Endothelial cell of umbilical vein (primary cell): Measurements from ENCODE around the gene AP4M1. TPM values are rescaled to one million over a fixed set of nuclear protein-coding genes. Genes with fewer than 3 reads are reported as not detected.

Source experiments
- BruUV-seq: library from RNA; stranded (reverse); fragments of 400-500 nt; replicated peaks from 2 replicates; lab custom pipeline; 2021; lab: Mats Ljungman, UMichigan
- CTCF ChIA-PET: fragments of 300-600, 350-600 bp; sonication (Branson Sonifier 250); formaldehyde crosslinking; loops from one replicate; lab custom pipeline; 2021; ENCODE audit warnings: antibody characterized with exemption, inconsistent platforms; lab: Charles Lee
- POLR2A ChIA-PET: fragments of 300-600, 350-600 bp; sonication (Branson Sonifier 250); formaldehyde crosslinking; loops from one replicate; lab custom pipeline; 2021; ENCODE audit warnings: antibody characterized with exemption, inconsistent platforms; lab: Charles Lee
- DNase-seq: peaks from one replicate; pipeline ENCODE4 v3.0.0-alpha.2; 2011; ENCODE audit warnings: low read depth, low spot score
- FAIRE-seq: peaks from 2 replicates; lab custom pipeline; 2011; peaks lifted over from hg19 to GRCh38; lab: Jason Lieb, UNC
- H2AFZ ChIP-seq: 2 replicates; pipeline ENCODE4 v1.6.0; 2012; ENCODE audit warnings: low read depth, low read length, control low read depth, inconsistent platforms
- H3K27ac ChIP-seq: 2 replicates; pipeline ENCODE4 v1.5.1; 2011; ENCODE audit warnings: low read depth, mild to moderate bottlenecking, control low read depth, low read length, moderate library complexity; ENCODE audit not compliant: insufficient read depth
- H3K27me3 ChIP-seq, 2 experiments: 2 replicates each; pipeline versions ENCODE4 v1.6.0 to v1.6.1; 2011; ENCODE audit warnings: low read length in 2 of 2, mixed read lengths in 1 of 2; ENCODE audit not compliant: control insufficient read depth in 2 of 2, insufficient read depth in 2 of 2
- H3K36me3 ChIP-seq, 2 experiments: 2 replicates in 1 of 2; 3 replicates in 1 of 2; pipeline ENCODE4 v1.5.1; 2011; ENCODE audit warnings: low read length in 2 of 2, mild to moderate bottlenecking in 1 of 2, moderate library complexity in 1 of 2; ENCODE audit not compliant: control insufficient read depth in 2 of 2, insufficient read depth in 2 of 2; ENCODE audit errors: extremely low read depth in 1 of 2
- H3K4me1 ChIP-seq: 3 replicates; pipeline ENCODE4 v1.5.1; 2011; ENCODE audit warnings: mild to moderate bottlenecking, low read length; ENCODE audit not compliant: control insufficient read depth, insufficient read depth; ENCODE audit errors: extremely low read depth
- H3K4me2 ChIP-seq: 2 replicates; pipeline ENCODE4 v1.6.1; 2011; ENCODE audit warnings: low read length, control low read depth, mixed read lengths; ENCODE audit not compliant: insufficient read depth
- H3K4me3 ChIP-seq, 3 experiments: fragments of 200-600 bp in 1 of 3; sonication (generic), shearing (Covaris generic) in 1 of 3; replicated peaks in 1 of 3; 2 replicates each; pipeline ENCODE4 v1.5.1; 2011 to 2016; ENCODE audit warnings: control low read depth in 3 of 3, low read length in 3 of 3, mild to moderate bottlenecking in 2 of 3, inconsistent platforms in 1 of 3, low read depth in 1 of 3, moderate library complexity in 1 of 3; ENCODE audit not compliant: insufficient read depth in 1 of 3
- H3K79me2 ChIP-seq: 2 replicates; pipeline ENCODE4 v1.6.0; 2012; ENCODE audit warnings: low read length, inconsistent platforms; ENCODE audit not compliant: control insufficient read depth, insufficient read depth
- H3K9ac ChIP-seq: replicated peaks from 2 replicates; pipeline ENCODE3; 2011; ENCODE audit warnings: low read length, control low read depth; ENCODE audit not compliant: insufficient read depth; ENCODE audit errors: extremely low read depth
- H3K9me1 ChIP-seq: replicated peaks from 3 replicates; pipeline ENCODE4 v1.6.0; 2011; ENCODE audit warnings: mild to moderate bottlenecking, low read length; ENCODE audit not compliant: control insufficient read depth, insufficient read depth; ENCODE audit errors: extremely low read depth
- H3K9me3 ChIP-seq: replicated peaks from 2 replicates; pipeline ENCODE4 v1.5.1; 2012; ENCODE audit warnings: low read length, inconsistent platforms; ENCODE audit not compliant: control insufficient read depth, insufficient read depth
- H4K20me1 ChIP-seq: replicated peaks from 2 replicates; pipeline ENCODE3; 2011; ENCODE audit warnings: mild to moderate bottlenecking, low read length; ENCODE audit not compliant: control insufficient read depth, insufficient read depth; ENCODE audit errors: extremely low read depth
- CTCF ChIP-seq, 2 donors: IDR thresholded peaks; 1 replicate in 1 of 2; 2 replicates in 1 of 2; pipeline ENCODE4 v1.5.1; 2011; ENCODE audit warnings: low read length in 2 of 2, mild to moderate bottlenecking in 2 of 2, moderate library complexity in 2 of 2, control low read depth in 1 of 2, inconsistent platforms in 1 of 2, low read depth in 1 of 2; ENCODE audit not compliant: insufficient read depth in 1 of 2; ENCODE audit errors: extremely low read depth in 1 of 2
- EZH2 ChIP-seq: IDR thresholded peaks from 2 replicates; pipeline ENCODE4 v1.6.1; 2012; ENCODE audit warnings: borderline replicate concordance, low read depth, mild to moderate bottlenecking, moderate library complexity, low read length, inconsistent platforms; ENCODE audit not compliant: severe bottlenecking
- FOS ChIP-seq: IDR thresholded peaks from 2 replicates; pipeline ENCODE4 v1.6.1; 2011; ENCODE audit warnings: mild to moderate bottlenecking, low read length, moderate library complexity, borderline replicate concordance; ENCODE audit not compliant: insufficient read depth
- GATA2 ChIP-seq: IDR thresholded peaks from 2 replicates; pipeline ENCODE4 v1.7.0; 2011; ENCODE audit warnings: low read depth, mild to moderate bottlenecking, moderate library complexity, mixed read lengths, low read length; ENCODE audit not compliant: insufficient read length, insufficient read depth
- JUN ChIP-seq: IDR thresholded peaks from 2 replicates; pipeline ENCODE4 v1.6.1; 2011; ENCODE audit warnings: borderline replicate concordance, low read depth; ENCODE audit not compliant: insufficient read length, insufficient read depth
- MAX ChIP-seq: IDR thresholded peaks from 2 replicates; pipeline ENCODE4 v1.6.1; 2011; ENCODE audit not compliant: insufficient read depth, insufficient read length
- MYC ChIP-seq: IDR thresholded peaks from one replicate; pipeline ENCODE4 v1.6.1; 2011; ENCODE audit warnings: mild to moderate bottlenecking, low read depth, low read length
- POLR2A ChIP-seq: IDR thresholded peaks from 2 replicates; pipeline ENCODE4 v1.6.1; 2012; ENCODE audit warnings: low read depth, mild to moderate bottlenecking, control low read depth, low read length
- POLR2AphosphoS5 ChIP-seq: IDR thresholded peaks from 2 replicates; pipeline ENCODE4 v1.6.1; 2012; ENCODE audit warnings: low read depth, mild to moderate bottlenecking, control low read depth, low read length, moderate library complexity; ENCODE audit not compliant: insufficient read depth
- dilution Hi-C: fragments of 300-500 bp; cut with MboI; formaldehyde crosslinking; loops from one replicate; pipeline ENCODE4 v1.15.0; 2019; ENCODE audit warnings: low sequenced_read_pairs; ENCODE audit not compliant: extremely low pct_ligation_motif_present
- intact Hi-C: fragments of 100-400 bp; cut with micrococcal nuclease; formaldehyde crosslinking; loops from one replicate; pipeline ENCODE4 v1.10.0; 2022
- polyA plus RNA-seq, 4 experiments: library from polyadenylated mRNA; depleted of rRNA in 3 of 4; stranded (reverse) in 3 of 4; unstranded in 1 of 4; fragments of >200 nt; gene quantifications; 2 replicates each; pipeline versions ENCODE4 v1.2.1 to v1.2.3, GENCODE V29; 2011 to 2012; ENCODE audit warnings: missing spikeins in 1 of 4
- total RNA-seq: library from RNA; stranded (reverse); gene quantifications from 2 replicates; pipeline ENCODE4 v1.2.3, GENCODE V29; 2021

AP4M1 gene
- total and polyA plus RNA-seq, 2 donors (not counting 3 experiments of a cell fraction or from before 2014, with no cell fraction given) = 20.5 to 27.4 TPM

GRCh38 chr7:100122067-100122466 lies 20.6 kb downstream of the AP4M1 start:
- Histone ChIP-seq H2AFZ (no peak overlapping the region), H3K4me1 (peaks cover 16% of the 10 kb centered on the region), H3K9ac (no peak overlapping the region), H3K27ac (no peak overlapping the region), H3K4me3 (no peak overlapping the region), H3K36me3 (peaks cover 0 to 2% of the 10 kb centered on the region in 2 experiments), H3K9me1 (no peaks in the 10 kb centered on the region), H4K20me1 (no peaks in the 10 kb centered on the region), H3K27me3 (no peaks in the 10 kb centered on the region), H3K79me2 (peaks cover 10% of the 10 kb centered on the region), H3K4me2 (no peak overlapping the region), H3K9me3 (no peaks in the 10 kb centered on the region)
- intact Hi-C loops = no loop called here
- no TSS peak for BruUV-seq
- CTCF ChIA-PET = interaction anchor here (1.0 kb wide), 1 partner anchor 8 kb away, joined by 3 read pairs; no protein-coding TSS in a partner anchor
- POLR2A ChIA-PET = no interaction called here
- no peak for FAIRE-seq
- TF ChIP-seq MAX (no peak), POLR2A (no peak), JUN (no peak), FOS (no peak), EZH2 (no peak), CTCF (IDR thresholded peaks at IDR 0.05; ENCODE audit: extremely low read depth in 1 of 2, insufficient read depth in 1 of 2, low read depth in 1 of 2, low read length in 2 of 2) (no peak), POLR2AphosphoS5 (no peak), MYC (no peak), GATA2 (no peak)
- DNase-seq = no peak
- dilution Hi-C loops = no loop called here
